GM23338 (cell line): ENCODE results near the gene GAR1. TPM values are rescaled to one million over a fixed set of nuclear protein-coding genes. Genes with fewer than 3 reads are reported as not detected.

Source experiments
- ATAC-seq: fragments of 200-7000 bp; cut with Tn5 transposase; 3 replicates; pipeline ENCODE4 v1.9.1; 2020
- DNase-seq: peaks from one replicate; pipeline ENCODE4 v3.0.0-alpha.2; 2015; ENCODE audit warnings: low spot score
- H2AFZ ChIP-seq: fragments of 200-600 bp; sonication (generic); 2 replicates; pipeline ENCODE4 v1.8.0; 2016; ENCODE audit warnings: antibody characterized with exemption, mild to moderate bottlenecking, moderate library complexity
- H3F3A ChIP-seq: fragments of 200-600 bp; sonication (generic); replicated peaks from 2 replicates; pipeline ENCODE4 v1.8.0; 2017; ENCODE audit warnings: antibody characterized with exemption, mixed run types, low read depth
- H3K27ac ChIP-seq: fragments of 200-600 bp; sonication (generic); 2 replicates; pipeline ENCODE4 v1.6.1; 2016; ENCODE audit warnings: low read depth
- H3K27me3 ChIP-seq: fragments of 200-600 bp; sonication (generic); 2 replicates; pipeline ENCODE4 v1.8.0; 2016; ENCODE audit warnings: mild to moderate bottlenecking, mixed run types, moderate library complexity; ENCODE audit not compliant: insufficient read depth
- H3K36me3 ChIP-seq: fragments of 200-600 bp; sonication (generic); 2 replicates; pipeline ENCODE4 v1.8.0; 2016; ENCODE audit warnings: mild to moderate bottlenecking; ENCODE audit not compliant: insufficient read depth
- H3K4me1 ChIP-seq: fragments of 200-600 bp; sonication (generic); 2 replicates; pipeline ENCODE4 v1.8.0; 2016; ENCODE audit warnings: mild to moderate bottlenecking, moderate library complexity; ENCODE audit not compliant: insufficient read depth
- H3K4me2 ChIP-seq: fragments of 200-600 bp; sonication (generic); 2 replicates; pipeline ENCODE4 v1.7.1; 2017; ENCODE audit warnings: mixed run types
- H3K4me3 ChIP-seq: fragments of 200-600 bp; sonication (generic); 2 replicates; pipeline ENCODE4 v1.6.1; 2016; ENCODE audit warnings: mixed run types
- H3K79me2 ChIP-seq: fragments of 200-600 bp; sonication (generic); replicated peaks from 2 replicates; pipeline ENCODE4 v1.8.0; 2017; ENCODE audit warnings: mild to moderate bottlenecking; ENCODE audit not compliant: insufficient read depth
- H3K9me2 ChIP-seq: fragments of 200-600 bp; sonication (generic); 2 replicates; pipeline ENCODE4 v1.8.0; 2017; ENCODE audit not compliant: insufficient read depth
- H4K20me1 ChIP-seq: fragments of 200-600 bp; sonication (generic); replicated peaks from 2 replicates; pipeline ENCODE4 v1.8.0; 2017; ENCODE audit warnings: mild to moderate bottlenecking; ENCODE audit not compliant: insufficient read depth
- H3K27ac Mint-ChIP-seq: 2 replicates; pipeline ENCODE4 v1.8.0; 2020; ENCODE audit warnings: inconsistent platforms, mild to moderate bottlenecking, moderate library complexity, mixed read lengths
- H3K27me3 Mint-ChIP-seq: 3 replicates; pipeline ENCODE4 v1.8.0; 2022; ENCODE audit warnings: low read depth, mild to moderate bottlenecking, moderate library complexity, mixed read lengths, inconsistent platforms; ENCODE audit not compliant: insufficient read depth, poor library complexity
- H3K36me3 Mint-ChIP-seq: 3 replicates; pipeline ENCODE4 v1.8.0; 2021; ENCODE audit warnings: low read depth, mild to moderate bottlenecking, inconsistent platforms, moderate library complexity, mixed read lengths
- H3K4me1 Mint-ChIP-seq: 3 replicates; pipeline ENCODE4 v1.8.0; 2020; ENCODE audit warnings: mild to moderate bottlenecking, inconsistent platforms, mixed read lengths
- H3K4me3 Mint-ChIP-seq: 3 replicates; pipeline ENCODE4 v1.8.0; 2021; ENCODE audit warnings: moderate library complexity, mild to moderate bottlenecking, inconsistent platforms, mixed read lengths
- H3K9me3 Mint-ChIP-seq: 3 replicates; pipeline ENCODE4 v1.8.0; 2020; ENCODE audit warnings: moderate library complexity, mild to moderate bottlenecking, inconsistent platforms, mixed read lengths
- CREB1 ChIP-seq: fragments of 250-450 bp; sonication (Bioruptor Pico); IDR thresholded peaks from 2 replicates; pipeline ENCODE4 v1.5.0; 2020; ENCODE audit warnings: low read depth, mild to moderate bottlenecking, moderate library complexity
- CTCF ChIP-seq, 2 experiments: fragments of 200-600 bp in 1 of 2; sonication (generic) in 1 of 2; conservative IDR thresholded peaks; 2 replicates each; pipeline versions ENCODE4 v1.5.1 to v1.6.1; 2016 to 2017; ENCODE audit warnings: antibody characterized with exemption in 2 of 2, low read depth in 2 of 2, mild to moderate bottlenecking in 2 of 2, moderate library complexity in 1 of 2
- EZH2 ChIP-seq: fragments of 200-600 bp; sonication (generic); IDR thresholded peaks from one replicate; pipeline ENCODE4 v1.8.0; 2017; ENCODE audit warnings: antibody characterized with exemption, mild to moderate bottlenecking, low read depth; ENCODE audit not compliant: unreplicated experiment
- EZH2phosphoT487 ChIP-seq: fragments of 200-600 bp; sonication (generic); IDR thresholded peaks from one replicate; pipeline ENCODE4 v1.8.1; 2018; ENCODE audit warnings: antibody characterized with exemption; ENCODE audit not compliant: unreplicated experiment
- JUNB ChIP-seq: IDR thresholded peaks from one replicate; pipeline ENCODE4 v1.6.1; 2016; ENCODE audit warnings: antibody characterized with exemption; ENCODE audit not compliant: unreplicated experiment
- NANOG ChIP-seq: IDR thresholded peaks from 2 replicates; pipeline ENCODE4 v1.6.1; 2016; ENCODE audit warnings: antibody characterized with exemption, borderline replicate concordance
- POLR2AphosphoS5 ChIP-seq: IDR thresholded peaks from 2 replicates; pipeline ENCODE4 v1.6.1; 2016; ENCODE audit warnings: antibody characterized with exemption, low read depth
- STAT1 ChIP-seq: IDR thresholded peaks from one replicate; pipeline ENCODE4 v1.6.1; 2016; ENCODE audit warnings: antibody characterized with exemption; ENCODE audit not compliant: unreplicated experiment
- ZNF114 ChIP-seq: fragments of 250-450 bp; sonication (Bioruptor Pico); IDR thresholded peaks from 2 replicates; pipeline ENCODE4 v1.5.0; 2020; ENCODE audit warnings: mild to moderate bottlenecking, moderate library complexity
- ZNF331 ChIP-seq: fragments of 250-450 bp; sonication (Bioruptor Pico); IDR thresholded peaks from 2 replicates; pipeline ENCODE4 v1.5.0; 2020; ENCODE audit warnings: low read depth, mild to moderate bottlenecking, moderate library complexity
- polyA plus RNA-seq: library from polyadenylated mRNA; unstranded; fragments of >200 nt; fragmentation: Nextera tagmentation; extraction: Ambion mirVana; gene quantifications from 2 replicates; pipeline ENCODE4 v1.2.1, GENCODE V29; 2016
- total RNA-seq: library from RNA; depleted of rRNA; stranded (reverse); fragments of >200 nt; shearing (Covaris generic); gene quantifications from 2 replicates; pipeline ENCODE4 v1.2.3, GENCODE V29; 2014
- TF ChIP-seq, protein P1 (sequence below): fragments of 250-450 bp; sonication (Bioruptor Pico); IDR thresholded peaks from 2 replicates; pipeline ENCODE4 v1.5.0; 2020; ENCODE audit warnings: mild to moderate bottlenecking, moderate library complexity
- TF ChIP-seq, protein P2 (sequence below): IDR thresholded peaks from 2 replicates; pipeline ENCODE4 v1.6.1; 2016; ENCODE audit warnings: antibody characterized with exemption
- TF ChIP-seq, protein P3 (sequence below): IDR thresholded peaks from one replicate; pipeline ENCODE4 v1.6.1; 2018; ENCODE audit warnings: antibody characterized with exemption; ENCODE audit not compliant: unreplicated experiment

GAR1 gene
- total and polyA plus RNA-seq, 2 experiments from 2014 or later: 13.8 to 98.7 TPM

DNA sequence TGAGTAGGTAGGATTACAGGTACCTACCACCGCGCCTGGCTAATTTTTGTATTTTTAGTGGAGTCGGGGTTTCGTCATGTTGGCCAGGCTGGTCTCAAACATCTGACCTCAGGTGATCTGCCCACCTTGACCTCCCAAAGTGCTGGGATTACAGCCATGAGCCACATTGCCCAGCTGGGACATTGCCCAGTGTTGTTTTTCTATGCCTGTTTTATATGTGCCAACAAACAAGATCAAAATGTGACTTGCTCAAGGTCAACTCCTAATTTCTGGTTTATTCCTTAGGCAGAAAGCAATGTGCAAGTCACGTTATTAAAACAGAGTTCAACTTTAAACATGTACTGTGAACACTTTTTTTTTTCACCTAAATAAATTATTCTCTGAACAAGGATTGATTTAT is 35.0 kb downstream of the GAR1 start:
- Mint-ChIP-seq H3K27me3 (peaks cover 4% of the 10 kb centered on the region), H3K36me3 (no peaks in the 10 kb centered on the region)

More for the DNA sequence above, 35.0 kb downstream of the GAR1 start:
- Histone ChIP-seq H3K27me3 (no peaks in the 10 kb centered on the region), H3K4me3 (no peak overlapping the region), H3K36me3 (no peaks in the 10 kb centered on the region), H4K20me1 (no peaks in the 10 kb centered on the region), H3K27ac (no peak overlapping the region), H3K4me1 (no peaks in the 10 kb centered on the region; the same call in 1 of the 2 replicates), H3K4me2 (no peak overlapping the region), H3F3A (no peaks in the 10 kb centered on the region), H2AFZ (no peak overlapping the region), H3K79me2 (no peaks in the 10 kb centered on the region), H3K9me2 (no peaks in the 10 kb centered on the region)
- H3K9me3 Mint-ChIP-seq: no peaks in the 10 kb centered on the region
- H3K27ac Mint-ChIP-seq: no peak overlapping the region
- TF ChIP-seq ZNF114 (CRISPR knock-in tag) (no peak), STAT1 (no peak), CTCF (conservative IDR thresholded peaks at IDR 0.05; ENCODE audit: low read depth in 2 of 2) (no peak), EZH2 (no peak), POLR2AphosphoS5 (no peak), NANOG (no peak), JUNB (no peak), CREB1 (CRISPR knock-in tag) (no peak), EZH2phosphoT487 (no peak), ZNF331 (CRISPR knock-in tag) (no peak)
- TF ChIP-seq, protein P1, sequence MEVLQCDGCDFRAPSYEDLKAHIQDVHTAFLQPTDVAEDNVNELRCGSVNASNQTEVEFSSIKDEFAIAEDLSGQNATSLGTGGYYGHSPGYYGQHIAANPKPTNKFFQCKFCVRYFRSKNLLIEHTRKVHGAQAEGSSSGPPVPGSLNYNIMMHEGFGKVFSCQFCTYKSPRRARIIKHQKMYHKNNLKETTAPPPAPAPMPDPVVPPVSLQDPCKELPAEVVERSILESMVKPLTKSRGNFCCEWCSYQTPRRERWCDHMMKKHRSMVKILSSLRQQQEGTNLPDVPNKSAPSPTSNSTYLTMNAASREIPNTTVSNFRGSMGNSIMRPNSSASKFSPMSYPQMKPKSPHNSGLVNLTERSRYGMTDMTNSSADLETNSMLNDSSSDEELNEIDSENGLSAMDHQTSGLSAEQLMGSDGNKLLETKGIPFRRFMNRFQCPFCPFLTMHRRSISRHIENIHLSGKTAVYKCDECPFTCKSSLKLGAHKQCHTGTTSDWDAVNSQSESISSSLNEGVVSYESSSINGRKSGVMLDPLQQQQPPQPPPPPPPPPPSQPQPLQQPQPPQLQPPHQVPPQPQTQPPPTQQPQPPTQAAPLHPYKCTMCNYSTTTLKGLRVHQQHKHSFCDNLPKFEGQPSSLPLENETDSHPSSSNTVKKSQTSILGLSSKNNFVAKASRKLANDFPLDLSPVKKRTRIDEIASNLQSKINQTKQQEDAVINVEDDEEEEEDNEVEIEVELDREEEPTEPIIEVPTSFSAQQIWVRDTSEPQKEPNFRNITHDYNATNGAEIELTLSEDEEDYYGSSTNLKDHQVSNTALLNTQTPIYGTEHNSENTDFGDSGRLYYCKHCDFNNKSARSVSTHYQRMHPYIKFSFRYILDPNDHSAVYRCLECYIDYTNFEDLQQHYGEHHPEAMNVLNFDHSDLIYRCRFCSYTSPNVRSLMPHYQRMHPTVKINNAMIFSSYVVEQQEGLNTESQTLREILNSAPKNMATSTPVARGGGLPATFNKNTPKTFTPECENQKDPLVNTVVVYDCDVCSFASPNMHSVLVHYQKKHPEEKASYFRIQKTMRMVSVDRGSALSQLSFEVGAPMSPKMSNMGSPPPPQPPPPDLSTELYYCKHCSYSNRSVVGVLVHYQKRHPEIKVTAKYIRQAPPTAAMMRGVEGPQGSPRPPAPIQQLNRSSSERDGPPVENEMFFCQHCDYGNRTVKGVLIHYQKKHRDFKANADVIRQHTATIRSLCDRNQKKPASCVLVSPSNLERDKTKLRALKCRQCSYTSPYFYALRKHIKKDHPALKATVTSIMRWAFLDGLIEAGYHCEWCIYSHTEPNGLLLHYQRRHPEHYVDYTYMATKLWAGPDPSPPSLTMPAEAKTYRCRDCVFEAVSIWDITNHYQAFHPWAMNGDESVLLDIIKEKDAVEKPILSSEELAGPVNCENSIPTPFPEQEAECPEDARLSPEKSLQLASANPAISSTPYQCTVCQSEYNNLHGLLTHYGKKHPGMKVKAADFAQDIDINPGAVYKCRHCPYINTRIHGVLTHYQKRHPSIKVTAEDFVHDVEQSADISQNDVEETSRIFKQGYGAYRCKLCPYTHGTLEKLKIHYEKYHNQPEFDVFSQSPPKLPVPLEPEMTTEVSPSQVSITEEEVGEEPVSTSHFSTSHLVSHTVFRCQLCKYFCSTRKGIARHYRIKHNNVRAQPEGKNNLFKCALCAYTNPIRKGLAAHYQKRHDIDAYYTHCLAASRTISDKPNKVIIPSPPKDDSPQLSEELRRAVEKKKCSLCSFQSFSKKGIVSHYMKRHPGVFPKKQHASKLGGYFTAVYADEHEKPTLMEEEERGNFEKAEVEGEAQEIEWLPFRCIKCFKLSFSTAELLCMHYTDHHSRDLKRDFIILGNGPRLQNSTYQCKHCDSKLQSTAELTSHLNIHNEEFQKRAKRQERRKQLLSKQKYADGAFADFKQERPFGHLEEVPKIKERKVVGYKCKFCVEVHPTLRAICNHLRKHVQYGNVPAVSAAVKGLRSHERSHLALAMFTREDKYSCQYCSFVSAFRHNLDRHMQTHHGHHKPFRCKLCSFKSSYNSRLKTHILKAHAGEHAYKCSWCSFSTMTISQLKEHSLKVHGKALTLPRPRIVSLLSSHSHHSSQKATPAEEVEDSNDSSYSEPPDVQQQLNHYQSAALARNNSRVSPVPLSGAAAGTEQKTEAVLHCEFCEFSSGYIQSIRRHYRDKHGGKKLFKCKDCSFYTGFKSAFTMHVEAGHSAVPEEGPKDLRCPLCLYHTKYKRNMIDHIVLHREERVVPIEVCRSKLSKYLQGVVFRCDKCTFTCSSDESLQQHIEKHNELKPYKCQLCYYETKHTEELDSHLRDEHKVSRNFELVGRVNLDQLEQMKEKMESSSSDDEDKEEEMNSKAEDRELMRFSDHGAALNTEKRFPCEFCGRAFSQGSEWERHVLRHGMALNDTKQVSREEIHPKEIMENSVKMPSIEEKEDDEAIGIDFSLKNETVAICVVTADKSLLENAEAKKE: no peak
- TF ChIP-seq, protein P2, sequence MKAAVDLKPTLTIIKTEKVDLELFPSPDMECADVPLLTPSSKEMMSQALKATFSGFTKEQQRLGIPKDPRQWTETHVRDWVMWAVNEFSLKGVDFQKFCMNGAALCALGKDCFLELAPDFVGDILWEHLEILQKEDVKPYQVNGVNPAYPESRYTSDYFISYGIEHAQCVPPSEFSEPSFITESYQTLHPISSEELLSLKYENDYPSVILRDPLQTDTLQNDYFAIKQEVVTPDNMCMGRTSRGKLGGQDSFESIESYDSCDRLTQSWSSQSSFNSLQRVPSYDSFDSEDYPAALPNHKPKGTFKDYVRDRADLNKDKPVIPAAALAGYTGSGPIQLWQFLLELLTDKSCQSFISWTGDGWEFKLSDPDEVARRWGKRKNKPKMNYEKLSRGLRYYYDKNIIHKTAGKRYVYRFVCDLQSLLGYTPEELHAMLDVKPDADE: no peak
- TF ChIP-seq, protein P3, sequence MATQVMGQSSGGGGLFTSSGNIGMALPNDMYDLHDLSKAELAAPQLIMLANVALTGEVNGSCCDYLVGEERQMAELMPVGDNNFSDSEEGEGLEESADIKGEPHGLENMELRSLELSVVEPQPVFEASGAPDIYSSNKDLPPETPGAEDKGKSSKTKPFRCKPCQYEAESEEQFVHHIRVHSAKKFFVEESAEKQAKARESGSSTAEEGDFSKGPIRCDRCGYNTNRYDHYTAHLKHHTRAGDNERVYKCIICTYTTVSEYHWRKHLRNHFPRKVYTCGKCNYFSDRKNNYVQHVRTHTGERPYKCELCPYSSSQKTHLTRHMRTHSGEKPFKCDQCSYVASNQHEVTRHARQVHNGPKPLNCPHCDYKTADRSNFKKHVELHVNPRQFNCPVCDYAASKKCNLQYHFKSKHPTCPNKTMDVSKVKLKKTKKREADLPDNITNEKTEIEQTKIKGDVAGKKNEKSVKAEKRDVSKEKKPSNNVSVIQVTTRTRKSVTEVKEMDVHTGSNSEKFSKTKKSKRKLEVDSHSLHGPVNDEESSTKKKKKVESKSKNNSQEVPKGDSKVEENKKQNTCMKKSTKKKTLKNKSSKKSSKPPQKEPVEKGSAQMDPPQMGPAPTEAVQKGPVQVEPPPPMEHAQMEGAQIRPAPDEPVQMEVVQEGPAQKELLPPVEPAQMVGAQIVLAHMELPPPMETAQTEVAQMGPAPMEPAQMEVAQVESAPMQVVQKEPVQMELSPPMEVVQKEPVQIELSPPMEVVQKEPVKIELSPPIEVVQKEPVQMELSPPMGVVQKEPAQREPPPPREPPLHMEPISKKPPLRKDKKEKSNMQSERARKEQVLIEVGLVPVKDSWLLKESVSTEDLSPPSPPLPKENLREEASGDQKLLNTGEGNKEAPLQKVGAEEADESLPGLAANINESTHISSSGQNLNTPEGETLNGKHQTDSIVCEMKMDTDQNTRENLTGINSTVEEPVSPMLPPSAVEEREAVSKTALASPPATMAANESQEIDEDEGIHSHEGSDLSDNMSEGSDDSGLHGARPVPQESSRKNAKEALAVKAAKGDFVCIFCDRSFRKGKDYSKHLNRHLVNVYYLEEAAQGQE: no peak
- H3K4me1 Mint-ChIP-seq: peaks cover 6% of the 10 kb centered on the region; the same call in 2 of the 3 replicates
- H3K4me3 Mint-ChIP-seq: no peak overlapping the region
- ATAC-seq (no peak), DNase-seq (no peak)
